ENCODE data around the gene ADPRH.

Gene ADPRH

DNA sequence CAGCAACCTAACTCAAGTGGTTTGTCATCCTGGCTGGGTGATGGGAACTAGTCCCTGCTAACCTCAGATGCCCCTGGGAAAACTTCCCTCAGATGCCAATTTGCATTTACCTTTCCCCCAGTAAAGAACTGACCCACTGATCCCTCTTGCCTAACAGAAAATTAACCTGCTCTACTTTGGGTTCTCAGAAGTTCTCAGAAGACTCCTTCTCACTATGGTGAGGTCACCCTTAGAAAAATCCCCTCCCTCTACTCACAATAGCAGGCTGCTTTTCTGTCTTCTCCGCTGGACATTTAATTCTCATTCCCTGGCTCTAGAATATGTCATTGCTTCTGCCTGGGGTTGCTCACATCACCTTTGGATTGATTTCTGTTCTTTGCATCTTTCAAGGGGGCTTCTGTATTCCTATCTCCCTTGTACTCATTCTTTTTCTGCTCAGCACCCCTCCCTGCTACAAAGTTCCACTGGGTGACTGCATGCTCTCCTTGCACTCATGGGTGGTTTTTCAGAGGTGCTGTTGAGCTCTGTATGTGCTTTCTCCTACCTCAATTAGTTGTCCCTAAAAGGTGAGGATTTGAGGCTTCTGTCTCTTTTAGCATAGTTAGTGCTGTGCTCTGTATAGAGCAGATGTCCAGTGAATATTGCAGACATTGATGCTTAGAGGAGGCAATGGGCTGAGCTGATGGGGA is 19.3 kb downstream of the ADPRH start:
- no peak for DNase-seq

- no peak for DNase-seq
These were observed 20.4 kb downstream of the ADPRH start for GRCh38 chr3:119599558-119600174.

DNA sequence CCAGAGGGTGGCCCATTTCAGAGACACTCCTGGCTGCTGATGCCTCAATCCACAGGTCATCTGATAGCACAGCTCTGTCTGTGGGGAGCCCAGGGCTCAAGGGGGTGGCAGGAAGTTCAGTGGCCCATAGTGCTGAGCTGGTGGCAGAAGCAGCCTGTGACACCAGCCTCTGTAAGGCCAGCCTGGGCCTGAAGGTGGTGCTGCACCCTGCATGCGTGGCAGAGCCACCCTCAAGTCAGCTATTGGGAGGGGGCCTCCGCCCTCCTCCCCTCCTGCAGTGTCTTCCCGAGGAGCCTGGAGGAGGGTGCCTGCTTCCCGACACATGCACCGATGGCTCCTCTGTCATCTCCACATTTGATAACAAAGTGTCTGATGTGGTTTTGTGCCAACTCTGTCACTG is 21.4 kb downstream of the ADPRH start:
- DNase-seq: no peak

DNA sequence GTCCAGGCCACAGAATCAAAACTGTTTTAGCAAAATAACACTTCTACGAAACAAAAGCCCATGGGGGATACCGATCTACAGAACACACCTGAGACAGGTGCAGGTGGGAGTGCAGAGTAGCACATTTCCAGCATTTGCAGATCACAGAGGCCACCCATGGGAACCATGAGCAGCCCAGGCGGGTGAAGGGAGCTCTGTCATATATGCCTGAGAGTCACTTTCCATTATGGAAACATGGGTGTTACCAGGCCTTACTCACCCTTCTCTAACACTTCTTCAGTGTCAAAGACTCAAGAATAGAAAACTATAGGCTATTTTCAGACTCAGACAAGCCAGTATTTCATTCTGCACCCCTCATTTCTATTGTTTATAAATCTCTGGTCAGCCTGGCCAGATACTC is 21.9 kb downstream of the ADPRH start:
- no peak for DNase-seq

- no peak for DNase-seq
These were observed 23.4 kb downstream of the ADPRH start for GRCh38 chr3:119602676-119603075.

DNA sequence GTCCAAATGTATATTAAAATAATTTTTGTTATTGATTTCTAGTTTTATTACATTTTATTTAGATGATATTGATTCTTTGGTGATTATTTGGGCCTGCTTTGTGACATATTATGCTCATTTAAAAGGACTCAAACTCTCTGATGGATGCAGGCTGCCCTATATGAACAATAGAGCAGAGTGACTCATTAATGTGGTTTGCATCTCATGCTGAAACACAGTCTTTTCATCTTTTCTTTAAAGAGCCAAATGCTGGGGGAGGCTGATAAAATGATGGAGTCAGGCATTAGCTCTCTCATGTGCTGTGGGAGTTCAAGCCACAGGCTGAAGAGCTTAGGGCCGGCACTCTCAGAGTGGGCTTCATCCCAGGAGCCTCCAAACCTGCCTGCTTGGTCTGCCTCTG is 25.6 kb downstream of the ADPRH start:
- no peak for DNase-seq

DNA sequence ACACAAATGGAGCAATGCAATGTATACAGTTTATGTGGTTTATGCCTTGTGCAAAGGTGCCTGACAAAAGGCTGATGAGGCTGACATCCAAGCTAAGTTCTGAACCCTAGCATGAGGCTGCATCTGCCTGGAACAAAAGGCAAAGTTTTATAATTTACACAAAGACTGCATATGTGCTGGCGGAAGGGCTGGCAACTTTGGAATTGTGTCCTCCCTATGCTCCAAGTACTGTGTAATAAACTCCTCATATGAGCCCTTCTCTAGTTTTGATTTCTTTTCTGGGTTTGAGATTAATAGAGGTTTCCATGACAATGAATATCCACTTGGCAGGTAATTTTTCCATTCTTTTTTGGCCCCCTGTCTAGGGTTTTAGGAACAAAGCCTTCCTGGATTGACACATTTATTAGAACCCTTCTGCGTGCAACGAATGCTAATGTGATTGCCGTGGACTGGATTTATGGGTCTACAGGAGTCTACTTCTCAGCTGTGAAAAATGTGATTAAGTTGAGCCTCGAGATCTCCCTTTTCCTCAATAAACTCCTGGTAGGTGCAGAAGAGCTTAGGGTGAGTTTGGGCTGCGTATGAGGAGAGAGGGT is 29.2 kb downstream of the ADPRH start:
- no peak for DNase-seq

- DNase-seq: no peak
These were observed 30.0 kb downstream of the ADPRH start for GRCh38 chr3:119609301-119609700.

DNA sequence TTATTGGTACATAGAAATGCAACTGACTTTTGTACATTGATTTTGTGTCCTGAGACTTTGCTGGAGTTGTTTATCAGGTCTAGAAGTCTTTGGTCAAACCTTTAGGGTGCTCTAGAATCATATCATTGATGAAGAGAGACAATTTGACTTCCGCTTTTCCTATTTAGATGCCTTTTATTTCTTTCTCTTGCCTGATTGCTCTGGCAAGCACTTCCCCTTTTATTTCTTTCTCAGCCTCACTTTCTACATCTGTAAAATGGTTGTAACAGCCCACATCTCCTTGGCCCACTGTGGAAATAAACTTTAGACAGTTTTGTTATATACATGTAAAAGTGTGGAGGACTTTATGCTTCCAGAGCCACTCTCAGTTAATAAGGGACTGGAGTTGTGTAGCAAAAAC is 32.4 kb downstream of the ADPRH start:
- DNase-seq: no peak

DNA sequence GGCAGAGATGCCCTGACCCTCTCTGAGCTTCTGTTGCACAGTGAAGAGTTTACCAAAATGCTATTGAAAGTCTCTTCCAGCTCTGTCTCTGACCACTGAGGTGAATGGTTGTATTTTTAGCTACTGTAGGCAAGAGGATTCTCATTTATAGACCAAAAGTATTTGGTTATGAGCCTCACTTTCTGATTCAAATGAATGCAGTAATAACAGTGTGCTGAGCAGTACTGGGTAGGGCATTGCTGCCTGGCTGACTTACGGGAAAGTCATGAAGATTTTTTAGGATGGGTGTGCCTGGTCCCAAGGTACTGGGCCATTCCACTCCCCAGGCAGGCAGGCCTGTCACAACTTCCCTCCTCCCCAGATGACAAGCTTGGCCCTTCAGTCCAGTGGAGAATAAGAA is 33.9 kb downstream of the ADPRH start:
- DNase-seq: no peak

DNA sequence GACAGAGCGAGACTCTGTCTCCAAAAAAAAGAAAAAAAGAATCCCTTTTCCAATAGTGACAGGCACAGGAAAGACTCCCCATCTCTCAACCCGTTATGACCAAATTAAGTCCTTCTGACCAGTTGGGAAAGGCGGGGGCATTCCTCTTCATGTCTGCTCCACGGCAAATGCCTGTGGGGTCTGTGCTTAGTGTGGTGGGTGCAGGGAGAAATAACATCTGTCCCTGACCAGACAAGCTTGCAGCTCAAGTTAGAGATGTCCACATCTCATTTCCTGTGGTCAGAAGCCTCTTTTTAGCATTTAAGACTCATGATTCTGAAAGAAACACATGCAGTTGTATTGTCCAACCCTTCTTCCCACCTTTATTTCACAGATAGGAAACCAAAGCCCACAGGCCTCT is 34.6 kb downstream of the ADPRH start:
- DNase-seq: no peak

- no peak for DNase-seq
These were observed 36.8 kb downstream of the ADPRH start for GRCh38 chr3:119616056-119616455.

DNA sequence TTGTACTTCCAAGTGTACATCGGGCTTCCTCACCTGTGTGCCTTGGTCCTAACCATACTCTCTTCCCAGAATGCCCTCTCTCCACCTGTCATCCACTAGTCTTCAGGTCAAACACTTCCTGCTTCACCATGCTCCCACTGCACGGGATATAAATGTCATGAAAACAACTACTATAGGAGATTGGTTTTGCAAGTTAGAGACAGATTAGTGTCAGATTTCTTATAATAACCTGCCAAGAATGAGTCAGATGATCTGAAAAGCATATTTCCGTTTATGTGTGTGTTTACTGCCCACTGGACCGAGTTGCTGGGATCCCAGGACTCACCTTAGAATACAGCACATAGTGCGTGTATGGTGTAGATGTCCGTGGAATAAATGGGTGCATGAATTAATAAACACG is 39.8 kb downstream of the ADPRH start:
- DNase-seq: no peak

GRCh38 chr3:119620899-119621298 is 41.6 kb downstream of the ADPRH start:
- DNase-seq: no peak

DNA sequence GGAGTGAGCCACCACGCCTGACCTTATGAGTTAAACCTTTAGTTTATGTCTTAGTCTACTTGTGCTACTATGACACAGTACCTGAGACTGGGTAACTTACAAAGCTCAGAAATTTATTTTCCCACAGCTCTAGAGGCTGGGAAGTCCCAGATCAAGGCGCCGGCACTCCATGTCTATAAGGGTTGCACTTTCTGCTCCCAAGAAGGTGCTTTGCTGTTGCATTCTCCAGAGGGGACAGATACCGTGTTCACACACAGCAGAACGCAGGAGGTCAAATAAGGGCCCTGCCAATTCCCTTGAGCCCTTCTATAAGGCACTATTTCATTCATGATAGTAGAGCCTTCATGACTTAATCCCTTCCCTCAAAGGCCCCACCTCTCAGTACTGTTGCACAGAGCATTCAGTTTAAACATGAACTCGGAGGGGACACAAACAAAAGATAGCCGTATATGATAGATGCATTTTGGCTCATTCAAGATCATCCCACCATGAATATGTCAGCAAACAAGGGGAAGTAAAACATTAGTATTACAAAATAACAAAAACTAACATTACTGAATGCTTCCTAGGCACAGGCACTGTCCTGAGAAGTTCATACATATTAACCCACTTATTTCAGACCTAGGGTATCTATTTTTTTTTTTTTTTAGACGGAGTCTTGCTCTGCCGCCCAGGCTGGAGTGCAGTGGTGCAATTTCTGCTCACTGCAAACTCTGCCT is 44.9 kb downstream of the ADPRH start:
- DNase-seq: no peak

GRCh38 chr3:119625451-119626153 is 46.3 kb downstream of the ADPRH start:
- DNase-seq: no peak

GRCh38 chr3:119626196-119626595 is 46.9 kb downstream of the ADPRH start:
- DNase-seq: no peak

DNA sequence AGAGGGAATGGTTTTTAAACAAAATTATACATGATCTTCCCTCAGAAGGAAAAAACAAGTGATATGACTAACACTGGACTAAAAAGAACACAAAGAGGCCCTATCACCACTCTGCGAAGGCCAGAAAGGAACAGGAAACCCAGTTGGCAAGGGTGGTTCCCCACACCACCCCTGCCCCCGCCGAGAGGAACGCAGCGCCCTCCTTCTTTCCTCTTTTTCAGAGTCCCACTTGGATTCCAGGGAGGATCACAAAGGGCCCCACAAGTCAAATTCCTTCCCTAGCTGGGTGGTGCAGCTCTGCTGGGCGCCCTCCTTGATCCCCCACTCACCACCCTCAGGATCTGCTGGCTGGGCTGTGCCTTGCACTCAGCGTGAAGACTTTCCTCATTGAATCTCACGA is 48.2 kb downstream of the ADPRH start:
- DNase-seq: no peak

GRCh38 chr3:119628390-119628789 is 49.1 kb downstream of the ADPRH start:
- DNase-seq: no peak

GRCh38 chr3:119628816-119629445 is 49.6 kb downstream of the ADPRH start:
- DNase-seq: no peak

- DNase-seq: no peak
These were observed 51.0 kb downstream of the ADPRH start for GRCh38 chr3:119630128-119630879.

DNA sequence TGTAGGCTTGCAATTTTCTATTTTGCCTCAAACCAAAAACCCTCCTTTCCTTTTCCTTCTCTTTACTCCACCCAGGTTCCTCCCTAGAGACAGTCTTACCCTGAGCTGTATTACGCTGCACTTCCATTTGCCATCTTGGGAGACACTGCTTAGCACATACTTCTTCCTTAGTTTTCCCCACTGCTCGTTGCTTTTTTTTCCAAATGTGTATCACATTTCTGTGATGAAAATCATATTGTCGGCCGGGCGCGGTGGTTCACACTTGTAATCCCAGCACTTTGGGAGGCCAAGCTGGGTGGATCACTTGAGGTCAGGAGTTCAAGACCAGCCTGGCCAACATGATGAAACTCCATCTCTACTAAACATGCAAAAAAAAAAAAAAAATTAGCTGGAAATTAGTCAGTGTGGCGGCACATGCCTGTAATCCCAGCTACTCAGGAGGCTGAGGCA is 51.6 kb downstream of the ADPRH start:
- DNase-seq: no peak

All from activated CD8-positive, alpha-beta memory T cell treated with anti-CD3 and anti-CD28 coated beads, Interleukin-2, amount 50 U/mL, for 48 hours (primary cell).